ENCODE data around the gene CLDND2.

DNA sequence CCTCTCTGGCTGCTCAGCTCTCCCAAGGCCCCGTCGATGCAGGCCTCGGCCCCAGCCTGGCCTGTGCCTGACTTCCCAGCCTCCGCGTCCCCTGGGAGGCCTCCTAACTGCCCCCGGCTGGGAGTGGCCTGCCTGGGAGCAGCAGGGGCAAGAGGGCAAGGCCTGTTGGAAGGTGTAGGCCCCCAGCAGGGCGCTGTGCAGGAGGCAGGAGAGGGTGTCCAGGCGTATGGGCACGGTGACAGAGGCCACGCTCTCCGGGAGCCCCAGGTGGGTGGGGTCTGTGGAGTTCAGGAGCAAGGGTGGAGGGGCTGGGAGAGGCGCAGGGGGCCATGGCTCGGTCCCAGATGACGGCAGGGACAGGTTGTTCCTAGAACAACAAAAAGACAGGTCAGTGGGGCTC, 20.3 kb upstream of the CLDND2 start:
- TF ChIP-seq POLR2AphosphoS5 (IDR thresholded peaks at IDR 0.05), result no peak
- no peak for TF ChIP-seq POLR2A (IDR thresholded peaks at IDR 0.05)
- TF ChIP-seq, protein P1, sequence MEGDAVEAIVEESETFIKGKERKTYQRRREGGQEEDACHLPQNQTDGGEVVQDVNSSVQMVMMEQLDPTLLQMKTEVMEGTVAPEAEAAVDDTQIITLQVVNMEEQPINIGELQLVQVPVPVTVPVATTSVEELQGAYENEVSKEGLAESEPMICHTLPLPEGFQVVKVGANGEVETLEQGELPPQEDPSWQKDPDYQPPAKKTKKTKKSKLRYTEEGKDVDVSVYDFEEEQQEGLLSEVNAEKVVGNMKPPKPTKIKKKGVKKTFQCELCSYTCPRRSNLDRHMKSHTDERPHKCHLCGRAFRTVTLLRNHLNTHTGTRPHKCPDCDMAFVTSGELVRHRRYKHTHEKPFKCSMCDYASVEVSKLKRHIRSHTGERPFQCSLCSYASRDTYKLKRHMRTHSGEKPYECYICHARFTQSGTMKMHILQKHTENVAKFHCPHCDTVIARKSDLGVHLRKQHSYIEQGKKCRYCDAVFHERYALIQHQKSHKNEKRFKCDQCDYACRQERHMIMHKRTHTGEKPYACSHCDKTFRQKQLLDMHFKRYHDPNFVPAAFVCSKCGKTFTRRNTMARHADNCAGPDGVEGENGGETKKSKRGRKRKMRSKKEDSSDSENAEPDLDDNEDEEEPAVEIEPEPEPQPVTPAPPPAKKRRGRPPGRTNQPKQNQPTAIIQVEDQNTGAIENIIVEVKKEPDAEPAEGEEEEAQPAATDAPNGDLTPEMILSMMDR (IDR thresholded peaks at IDR 0.05), result no peak
- no peak for TF ChIP-seq EP300 (IDR thresholded peaks at IDR 0.05; ENCODE audit: low read depth)

Measured in transverse colon (tissue), 4 donors.